ENCODE measurements around the gene MSH3.

Gene MSH3

GRCh38 chr5:80919678-80920196, 265.3 kb downstream of the MSH3 start:
- DNase-seq: no peak

GRCh38 chr5:80920333-80920732, 265.9 kb downstream of the MSH3 start:
- DNase-seq: no peak

GRCh38 chr5:80921026-80921425, 266.6 kb downstream of the MSH3 start:
- DNase-seq: no peak

GRCh38 chr5:80925931-80926330, 271.5 kb downstream of the MSH3 start:
- DNase-seq: no peak

All from NCI-H2171 (cell line).